Measurements from ENCODE around the gene XYLT1.

The XYLT1 gene

GRCh38 chr16:17346621-17347569, 123.9 kb downstream of the XYLT1 start:
- no peak for TF ChIP-seq CTCF (IDR thresholded peaks at IDR 0.05; ENCODE audit: extremely low read depth, insufficient read depth, missing control alignments)
- in situ Hi-C loops (cut with MboI; ENCODE audit: low pct_unique_long_range_greater_than_20kb, low sequenced_read_pairs, unreplicated experiment), result no loop called here
- DNase-seq (ENCODE audit: low spot score), result peak; percentile 38

- peak; percentile 5 for TF ChIP-seq CTCF (IDR thresholded peaks at IDR 0.05; ENCODE audit: extremely low read depth, insufficient read depth, missing control alignments)
- in situ Hi-C loops (cut with MboI; ENCODE audit: low pct_unique_long_range_greater_than_20kb, low sequenced_read_pairs, unreplicated experiment), result no loop called here
- peak; percentile 39 for DNase-seq (ENCODE audit: low spot score)
These were observed 125.7 kb downstream of the XYLT1 start for GRCh38 chr16:17345043-17345442.

- in situ Hi-C loops (cut with MboI; ENCODE audit: low pct_unique_long_range_greater_than_20kb, low sequenced_read_pairs, unreplicated experiment), result no loop called here
- TF ChIP-seq CTCF (IDR thresholded peaks at IDR 0.05; ENCODE audit: extremely low read depth, insufficient read depth, missing control alignments), result no peak
- no peak for DNase-seq (ENCODE audit: low spot score)
These were observed 127.0 kb downstream of the XYLT1 start for GRCh38 chr16:17343728-17344127.

GRCh38 chr16:17343028-17343427, 127.7 kb downstream of the XYLT1 start:
- in situ Hi-C loops (cut with MboI; ENCODE audit: low pct_unique_long_range_greater_than_20kb, low sequenced_read_pairs, unreplicated experiment), result no loop called here
- DNase-seq (ENCODE audit: low spot score), result peak; percentile 47
- TF ChIP-seq CTCF (IDR thresholded peaks at IDR 0.05; ENCODE audit: extremely low read depth, insufficient read depth, missing control alignments), result no peak

GRCh38 chr16:17342031-17342430, 128.7 kb downstream of the XYLT1 start:
- no peak for DNase-seq (ENCODE audit: low spot score)
- no peak for TF ChIP-seq CTCF (IDR thresholded peaks at IDR 0.05; ENCODE audit: extremely low read depth, insufficient read depth, missing control alignments)
- in situ Hi-C loops (cut with MboI; ENCODE audit: low pct_unique_long_range_greater_than_20kb, low sequenced_read_pairs, unreplicated experiment), result no loop called here

- in situ Hi-C loops (cut with MboI; ENCODE audit: low pct_unique_long_range_greater_than_20kb, low sequenced_read_pairs, unreplicated experiment), result no loop called here
- no peak for TF ChIP-seq CTCF (IDR thresholded peaks at IDR 0.05; ENCODE audit: extremely low read depth, insufficient read depth, missing control alignments)
- DNase-seq (ENCODE audit: low spot score), result no peak
These were observed 130.0 kb downstream of the XYLT1 start for GRCh38 chr16:17340804-17341203.

Data from GM13977 (cell line).